Vagina (tissue), 2 donors: ENCODE data around the gene KRT4.
"Not testable (repeated sequence)": the region's sequence is repeated elsewhere in the genome, so short reads cannot be mapped to it uniquely, and the experiment has no call there.

ENCODE experiments used
- POLR2A ChIP-seq, 2 donors: fragments of 450-650 bp; IDR thresholded peaks; one replicate each; pipeline ENCODE4 v1.6.1; 2017; ENCODE audit warnings: antibody characterized with exemption in 2 of 2, mild to moderate bottlenecking in 2 of 2, moderate library complexity in 2 of 2
- TF ChIP-seq, protein P1 (sequence below), 3 experiments: fragments of 450-650 bp in 2 of 3; fragments of 200-600 bp in 1 of 3; sonication (generic) in 1 of 3; IDR thresholded peaks; one replicate each; pipeline ENCODE4 v1.5.1; 2017 to 2019; ENCODE audit warnings: antibody characterized with exemption in 3 of 3, mild to moderate bottlenecking in 2 of 3, moderate library complexity in 2 of 3

DNA sequence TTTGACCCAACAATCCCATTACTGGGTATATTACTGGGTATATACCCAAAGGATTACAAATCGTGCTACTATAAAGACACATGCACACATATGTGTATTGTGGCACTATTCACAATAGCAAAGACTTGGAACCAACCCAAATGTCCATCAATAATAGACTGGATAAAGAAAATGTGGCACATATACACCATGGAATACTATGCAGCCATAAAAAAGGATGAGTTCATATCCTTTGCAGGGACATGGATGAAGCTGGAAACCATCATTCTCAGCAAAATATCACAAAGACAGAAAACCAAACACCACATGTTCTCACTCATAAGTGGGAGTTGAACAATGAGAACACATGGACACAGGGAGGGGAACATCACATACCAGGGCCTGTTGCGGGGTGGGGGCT lies 42.2 kb upstream of the KRT4 start:
- TF ChIP-seq, protein P1, sequence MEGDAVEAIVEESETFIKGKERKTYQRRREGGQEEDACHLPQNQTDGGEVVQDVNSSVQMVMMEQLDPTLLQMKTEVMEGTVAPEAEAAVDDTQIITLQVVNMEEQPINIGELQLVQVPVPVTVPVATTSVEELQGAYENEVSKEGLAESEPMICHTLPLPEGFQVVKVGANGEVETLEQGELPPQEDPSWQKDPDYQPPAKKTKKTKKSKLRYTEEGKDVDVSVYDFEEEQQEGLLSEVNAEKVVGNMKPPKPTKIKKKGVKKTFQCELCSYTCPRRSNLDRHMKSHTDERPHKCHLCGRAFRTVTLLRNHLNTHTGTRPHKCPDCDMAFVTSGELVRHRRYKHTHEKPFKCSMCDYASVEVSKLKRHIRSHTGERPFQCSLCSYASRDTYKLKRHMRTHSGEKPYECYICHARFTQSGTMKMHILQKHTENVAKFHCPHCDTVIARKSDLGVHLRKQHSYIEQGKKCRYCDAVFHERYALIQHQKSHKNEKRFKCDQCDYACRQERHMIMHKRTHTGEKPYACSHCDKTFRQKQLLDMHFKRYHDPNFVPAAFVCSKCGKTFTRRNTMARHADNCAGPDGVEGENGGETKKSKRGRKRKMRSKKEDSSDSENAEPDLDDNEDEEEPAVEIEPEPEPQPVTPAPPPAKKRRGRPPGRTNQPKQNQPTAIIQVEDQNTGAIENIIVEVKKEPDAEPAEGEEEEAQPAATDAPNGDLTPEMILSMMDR (IDR thresholded peaks at IDR 0.05), result not testable (repeated sequence)
- TF ChIP-seq POLR2A (IDR thresholded peaks at IDR 0.05), result not testable (repeated sequence)
